Measurements from ENCODE around the gene PPP1R12C.
"Not testable (repeated sequence)": the region's sequence is repeated elsewhere in the genome, so short reads cannot be mapped to it uniquely, and the experiment has no call there.

PPP1R12C gene

GRCh38 chr19:55111238-55111831, 6.1 kb downstream of the PPP1R12C start:
- Histone ChIP-seq H3K27ac (ENCODE audit: low read depth in 2 of 2, low read length in 2 of 2) (no peak overlapping the region), H3K9me3 (ENCODE audit: control insufficient read depth in 2 of 2, low read length in 2 of 2) (no peaks in the 10 kb centered on the region), H3K27me3 (ENCODE audit: control insufficient read depth in 2 of 2, insufficient read depth in 2 of 2, low read length in 2 of 2) (no peaks in the 10 kb centered on the region), H3K36me3 (ENCODE audit: control insufficient read depth in 2 of 2, insufficient read depth in 2 of 2, low read length in 2 of 2) (peaks cover 9 to 17% of the 10 kb centered on the region in 2 donors), H3K9ac (ENCODE audit: low read depth in 1 of 2, low read length in 2 of 2) (no peak overlapping the region), H3K4me1 (ENCODE audit: control insufficient read depth in 2 of 2, insufficient read depth in 2 of 2, low read length in 2 of 2) (peaks cover 12 to 14% of the 10 kb centered on the region in 2 donors), H3K4me3 (ENCODE audit: low read length in 2 of 2) (no peak overlapping the region)

- Histone ChIP-seq H3K4me3 (ENCODE audit: low read length in 2 of 2) (no peak overlapping the region), H3K4me1 (ENCODE audit: control insufficient read depth in 2 of 2, insufficient read depth in 2 of 2, low read length in 2 of 2) (peaks cover 3 to 6% of the 10 kb centered on the region in 2 donors), H3K36me3 (ENCODE audit: control insufficient read depth in 2 of 2, insufficient read depth in 2 of 2, low read length in 2 of 2) (peaks cover 9 to 19% of the 10 kb centered on the region in 2 donors), H3K27ac (ENCODE audit: low read depth in 2 of 2, low read length in 2 of 2) (no peak overlapping the region), H3K9me3 (ENCODE audit: control insufficient read depth in 2 of 2, low read length in 2 of 2) (no peaks in the 10 kb centered on the region), H3K27me3 (ENCODE audit: control insufficient read depth in 2 of 2, insufficient read depth in 2 of 2, low read length in 2 of 2) (no peaks in the 10 kb centered on the region), H3K9ac (ENCODE audit: low read depth in 1 of 2, low read length in 2 of 2) (no peak overlapping the region)
Measured at GRCh38 chr19:55109527-55110291, 7.7 kb downstream of the PPP1R12C start.

GRCh38 chr19:55107252-55107651, 10.2 kb downstream of the PPP1R12C start:
- H3K4me1 ChIP-seq (ENCODE audit: control insufficient read depth in 2 of 2, insufficient read depth in 2 of 2, low read length in 2 of 2); H3K27ac ChIP-seq (ENCODE audit: low read depth in 2 of 2, low read length in 2 of 2); H3K9ac ChIP-seq (ENCODE audit: low read depth in 1 of 2, low read length in 2 of 2); H3K9me3 ChIP-seq (ENCODE audit: control insufficient read depth in 2 of 2, low read length in 2 of 2); H3K27me3 ChIP-seq (ENCODE audit: control insufficient read depth in 2 of 2, insufficient read depth in 2 of 2, low read length in 2 of 2); H3K4me3 ChIP-seq (ENCODE audit: low read length in 2 of 2): not testable (repeated sequence)
- H3K36me3 ChIP-seq (ENCODE audit: control insufficient read depth in 2 of 2, insufficient read depth in 2 of 2, low read length in 2 of 2): peaks cover 9 to 23% of the 10 kb centered on the region in 2 donors

- no peak overlapping the region for H3K9ac ChIP-seq (ENCODE audit: low read depth in 1 of 2, low read length in 2 of 2)
- no peak overlapping the region for H3K27ac ChIP-seq (ENCODE audit: low read depth in 2 of 2, low read length in 2 of 2)
- peaks cover 10 to 27% of the 10 kb centered on the region in 2 donors for H3K36me3 ChIP-seq (ENCODE audit: control insufficient read depth in 2 of 2, insufficient read depth in 2 of 2, low read length in 2 of 2)
- H3K4me1 ChIP-seq (ENCODE audit: control insufficient read depth in 2 of 2, insufficient read depth in 2 of 2, low read length in 2 of 2): no peaks in the 10 kb centered on the region
- H3K27me3 ChIP-seq (ENCODE audit: control insufficient read depth in 2 of 2, insufficient read depth in 2 of 2, low read length in 2 of 2): no peaks in the 10 kb centered on the region
- H3K4me3 ChIP-seq (ENCODE audit: low read length in 2 of 2): no peak overlapping the region
- H3K9me3 ChIP-seq (ENCODE audit: control insufficient read depth in 2 of 2, low read length in 2 of 2): no peaks in the 10 kb centered on the region
Measured at GRCh38 chr19:55106591-55106990, 10.8 kb downstream of the PPP1R12C start.

DNA sequence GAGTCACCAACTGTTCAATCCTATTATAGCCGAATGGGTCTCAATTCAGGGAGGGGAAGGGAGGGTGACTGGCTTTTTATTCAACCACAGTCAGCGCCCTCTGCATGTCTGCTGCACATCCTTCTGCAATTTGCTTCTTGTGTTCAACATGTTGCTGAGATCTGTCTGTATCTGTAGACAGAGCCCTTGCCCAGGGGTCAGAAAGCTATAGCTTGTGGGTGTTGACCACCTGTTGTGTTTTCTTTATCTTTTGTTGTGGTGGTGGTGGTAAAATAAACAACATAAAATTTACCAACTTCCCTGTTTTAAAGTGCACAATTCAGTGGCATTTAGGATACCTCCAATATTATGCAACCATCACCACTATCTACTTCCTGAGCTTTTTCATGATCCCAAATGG, 12.2 kb downstream of the PPP1R12C start:
- no peak overlapping the region for H3K27ac ChIP-seq (ENCODE audit: low read depth in 2 of 2, low read length in 2 of 2)
- no peaks in the 10 kb centered on the region for H3K9me3 ChIP-seq (ENCODE audit: control insufficient read depth in 2 of 2, low read length in 2 of 2)
- H3K4me3 ChIP-seq (ENCODE audit: low read length in 2 of 2): no peak overlapping the region
- no peaks in the 10 kb centered on the region for H3K27me3 ChIP-seq (ENCODE audit: control insufficient read depth in 2 of 2, insufficient read depth in 2 of 2, low read length in 2 of 2)
- H3K36me3 ChIP-seq (ENCODE audit: control insufficient read depth in 2 of 2, insufficient read depth in 2 of 2, low read length in 2 of 2): peaks cover 15 to 34% of the 10 kb centered on the region in 2 donors
- H3K4me1 ChIP-seq (ENCODE audit: control insufficient read depth in 2 of 2, insufficient read depth in 2 of 2, low read length in 2 of 2): no peaks in the 10 kb centered on the region
- H3K9ac ChIP-seq (ENCODE audit: low read depth in 1 of 2, low read length in 2 of 2): no peak overlapping the region

GRCh38 chr19:55103190-55103589, 14.2 kb downstream of the PPP1R12C start:
- H3K9me3 ChIP-seq (ENCODE audit: control insufficient read depth in 2 of 2, low read length in 2 of 2): no peaks in the 10 kb centered on the region
- no peak overlapping the region for H3K4me3 ChIP-seq (ENCODE audit: low read length in 2 of 2)
- H3K27me3 ChIP-seq (ENCODE audit: control insufficient read depth in 2 of 2, insufficient read depth in 2 of 2, low read length in 2 of 2): no peaks in the 10 kb centered on the region
- no peaks in the 10 kb centered on the region for H3K4me1 ChIP-seq (ENCODE audit: control insufficient read depth in 2 of 2, insufficient read depth in 2 of 2, low read length in 2 of 2)
- peaks cover 9 to 32% of the 10 kb centered on the region in 2 donors for H3K36me3 ChIP-seq (ENCODE audit: control insufficient read depth in 2 of 2, insufficient read depth in 2 of 2, low read length in 2 of 2)
- H3K27ac ChIP-seq (ENCODE audit: low read depth in 2 of 2, low read length in 2 of 2): no peak overlapping the region
- no peak overlapping the region for H3K9ac ChIP-seq (ENCODE audit: low read depth in 1 of 2, low read length in 2 of 2)

- H3K27ac ChIP-seq (ENCODE audit: low read depth in 2 of 2, low read length in 2 of 2): no peak overlapping the region
- no peak overlapping the region for H3K9ac ChIP-seq (ENCODE audit: low read depth in 1 of 2, low read length in 2 of 2)
- peaks cover 9 to 28% of the 10 kb centered on the region in 2 donors for H3K36me3 ChIP-seq (ENCODE audit: control insufficient read depth in 2 of 2, insufficient read depth in 2 of 2, low read length in 2 of 2)
- H3K27me3 ChIP-seq (ENCODE audit: control insufficient read depth in 2 of 2, insufficient read depth in 2 of 2, low read length in 2 of 2): no peaks in the 10 kb centered on the region
- H3K9me3 ChIP-seq (ENCODE audit: control insufficient read depth in 2 of 2, low read length in 2 of 2): no peaks in the 10 kb centered on the region
- no peak overlapping the region for H3K4me3 ChIP-seq (ENCODE audit: low read length in 2 of 2)
- no peaks in the 10 kb centered on the region for H3K4me1 ChIP-seq (ENCODE audit: control insufficient read depth in 2 of 2, insufficient read depth in 2 of 2, low read length in 2 of 2)
Measured at GRCh38 chr19:55101261-55101660, 16.2 kb downstream of the PPP1R12C start.

DNA sequence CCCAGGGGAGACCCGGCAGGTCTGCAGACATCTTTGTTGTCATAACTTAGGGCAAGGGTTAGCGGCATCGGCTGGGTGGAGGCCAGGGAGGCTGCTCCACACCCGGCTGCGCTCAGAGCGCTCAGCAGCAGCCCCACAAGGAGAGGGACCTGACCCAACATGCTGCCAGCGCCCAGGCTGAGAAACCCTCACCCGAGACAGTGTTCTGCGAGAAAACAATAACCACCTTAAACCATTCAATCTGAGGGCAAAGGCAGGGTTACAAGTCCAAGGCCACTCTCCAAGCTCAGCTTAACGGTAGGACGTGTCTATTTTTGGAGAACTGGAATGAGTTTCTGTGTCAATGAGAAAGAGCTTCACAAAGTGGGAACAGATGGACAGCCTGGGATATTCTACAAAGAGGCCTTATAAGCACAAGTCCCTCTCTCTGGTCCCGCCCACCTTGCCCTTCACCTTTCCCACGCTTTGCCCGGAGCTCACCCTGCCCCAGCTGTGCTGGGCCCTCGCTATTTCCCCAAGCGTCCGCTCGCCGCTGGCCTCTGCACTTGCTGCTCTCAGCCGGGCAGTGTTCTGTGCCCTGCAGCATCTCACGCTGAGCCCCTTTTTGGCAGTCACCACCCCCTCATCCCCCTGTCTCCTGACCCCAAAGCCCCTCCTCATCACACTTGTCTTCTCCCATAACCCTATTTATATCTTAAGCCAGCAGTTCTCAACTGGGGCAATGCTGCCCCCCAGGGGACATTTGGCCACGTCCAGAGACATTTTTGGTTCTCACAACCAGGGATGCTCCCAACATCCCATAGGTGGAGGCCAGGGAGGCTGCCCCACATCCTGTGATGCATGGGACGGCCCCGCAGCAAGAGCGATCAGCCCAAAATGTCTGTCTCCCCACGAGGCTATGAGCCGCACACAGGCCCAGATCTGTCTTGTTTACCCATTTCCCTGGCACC, 17.6 kb downstream of the PPP1R12C start:
- Histone ChIP-seq H3K9me3 (ENCODE audit: control insufficient read depth in 2 of 2, low read length in 2 of 2) (no peaks in the 10 kb centered on the region), H3K9ac (ENCODE audit: low read depth in 1 of 2, low read length in 2 of 2) (no peak overlapping the region), H3K4me1 (ENCODE audit: control insufficient read depth in 2 of 2, insufficient read depth in 2 of 2, low read length in 2 of 2) (no peaks in the 10 kb centered on the region), H3K27ac (ENCODE audit: low read depth in 2 of 2, low read length in 2 of 2) (no peak overlapping the region), H3K36me3 (ENCODE audit: control insufficient read depth in 2 of 2, insufficient read depth in 2 of 2, low read length in 2 of 2) (peaks cover 15 to 29% of the 10 kb centered on the region in 2 donors), H3K4me3 (ENCODE audit: low read length in 2 of 2) (no peak overlapping the region), H3K27me3 (ENCODE audit: control insufficient read depth in 2 of 2, insufficient read depth in 2 of 2, low read length in 2 of 2) (no peaks in the 10 kb centered on the region)

DNA sequence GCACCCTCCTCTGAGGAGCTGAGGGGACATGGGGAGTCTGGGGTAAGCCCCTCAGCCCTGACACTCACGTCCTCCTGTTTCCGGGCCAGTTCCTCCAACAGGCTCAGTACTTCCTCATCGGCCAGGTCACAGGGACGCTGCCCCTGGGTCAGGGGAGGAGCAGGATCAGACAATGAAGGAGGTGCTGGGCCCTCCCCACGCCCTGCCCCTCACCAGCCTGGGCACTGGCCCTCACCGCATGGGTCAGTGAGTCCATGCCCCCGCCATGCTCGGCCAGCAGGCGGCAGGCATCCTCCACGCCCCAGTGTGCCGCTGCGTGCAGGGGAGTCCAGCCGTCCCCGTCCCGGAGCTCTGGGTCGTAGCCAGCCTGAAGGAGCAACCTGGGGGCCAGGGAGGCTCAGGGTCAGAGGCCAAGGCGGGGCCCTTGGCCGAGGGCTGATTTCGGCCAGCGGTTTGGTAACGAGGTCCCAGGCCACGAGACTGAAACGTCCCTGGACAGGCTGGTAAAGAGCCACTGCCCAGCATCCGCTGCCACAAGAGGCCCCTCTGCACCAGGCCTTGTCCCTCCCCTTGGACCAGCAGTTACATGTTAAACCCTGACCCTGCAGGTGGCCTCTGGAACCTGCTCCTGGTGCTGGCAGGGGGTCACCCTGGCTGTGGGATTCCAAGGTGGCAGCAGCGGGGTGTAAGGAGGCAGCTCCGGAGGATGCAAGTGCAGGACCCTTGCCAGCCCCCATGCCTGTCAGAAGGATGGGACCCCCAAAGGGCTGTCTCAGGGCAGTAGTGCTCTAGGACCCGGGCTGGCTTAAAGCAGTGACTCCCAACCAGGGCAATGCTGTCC, 18.5 kb downstream of the PPP1R12C start:
- H3K36me3 ChIP-seq (ENCODE audit: control insufficient read depth in 2 of 2, insufficient read depth in 2 of 2, low read length in 2 of 2): peaks cover 21 to 36% of the 10 kb centered on the region in 2 donors
- no peak overlapping the region for H3K27ac ChIP-seq (ENCODE audit: low read depth in 2 of 2, low read length in 2 of 2)

More for the DNA sequence above, 18.5 kb downstream of the PPP1R12C start:
- Histone ChIP-seq H3K4me3 (ENCODE audit: low read length in 2 of 2) (no peak overlapping the region), H3K9ac (ENCODE audit: low read depth in 1 of 2, low read length in 2 of 2) (no peak overlapping the region), H3K27me3 (ENCODE audit: control insufficient read depth in 2 of 2, insufficient read depth in 2 of 2, low read length in 2 of 2) (no peaks in the 10 kb centered on the region), H3K4me1 (ENCODE audit: control insufficient read depth in 2 of 2, insufficient read depth in 2 of 2, low read length in 2 of 2) (no peaks in the 10 kb centered on the region), H3K9me3 (ENCODE audit: control insufficient read depth in 2 of 2, low read length in 2 of 2) (no peaks in the 10 kb centered on the region)
